H1 (cell line): ENCODE results near the gene SLC37A1. TPM values are rescaled to one million over a fixed set of nuclear protein-coding genes. Genes with fewer than 3 reads are reported as not detected.

ENCODE experiments used
- CEBPB ChIP-seq: IDR thresholded peaks from 2 replicates; pipeline ENCODE4 v1.6.1; 2012; ENCODE audit warnings: low read depth, low read length
- KDM5A ChIP-seq: fragments of 200-600 bp; IDR thresholded peaks from 2 replicates; pipeline ENCODE4 v1.7.1; 2012; ENCODE audit warnings: mild to moderate bottlenecking, low read length, inconsistent platforms, mixed read lengths
- RAD21 ChIP-seq, 2 experiments: IDR thresholded peaks in 1 of 2; conservative IDR thresholded peaks in 1 of 2; 2 replicates each; pipeline ENCODE4 v1.6.1; 2011; ENCODE audit warnings: low read depth in 2 of 2, low read length in 2 of 2, improper control_type of control experiment in 1 of 2, inconsistent platforms in 1 of 2, mild to moderate bottlenecking in 1 of 2, moderate library complexity in 1 of 2
- SIN3A ChIP-seq, 2 experiments: IDR thresholded peaks in 1 of 2; conservative IDR thresholded peaks in 1 of 2; 2 replicates each; pipeline ENCODE4 v1.6.1; 2011 to 2012; ENCODE audit warnings: low read length in 2 of 2, improper control_type of control experiment in 1 of 2, low read depth in 1 of 2, mild to moderate bottlenecking in 1 of 2
- polyA plus RNA-seq, 7 experiments: library from polyadenylated mRNA; depleted of rRNA in 3 of 7; stranded (reverse) in 5 of 7; unstranded in 2 of 7; fragments of >200 nt in 5 of 7; fragments of 200-250 nt in 2 of 7; gene quantifications; 1 replicate in 5 of 7; 2 replicates in 1 of 7; 4 replicates in 1 of 7; pipeline versions ENCODE4 v1.2.1 to v1.2.3, GENCODE V29; 2011 to 2013; ENCODE audit warnings: missing spikeins in 2 of 7, mixed read lengths in 2 of 7
- total RNA-seq: library from RNA; stranded (reverse); fragmentation: NEBNext Ultra II Directional; extraction: Animal tissue kit (Norgen Biotek cat#: 25700); gene quantifications from 2 replicates; pipeline ENCODE4 v1.2.1, GENCODE V29; 2021
- TF ChIP-seq, protein P1 (sequence below), 3 experiments: IDR thresholded peaks; 1 replicate in 2 of 3; 2 replicates in 1 of 3; pipeline versions ENCODE4 v1.5.1 to v1.6.1; 2011; ENCODE audit warnings: low read length in 3 of 3, mild to moderate bottlenecking in 3 of 3, inconsistent platforms in 2 of 3, low read depth in 1 of 3, moderate library complexity in 1 of 3; ENCODE audit not compliant: insufficient read depth in 1 of 3; ENCODE audit errors: control extremely low read depth in 1 of 3

The SLC37A1 gene
- total and polyA plus RNA-seq, 2 of the 8 experiments (the other 6 are each of a cell fraction or from before 2014, with no cell fraction given) = 15.6 to 30.9 TPM

DNA sequence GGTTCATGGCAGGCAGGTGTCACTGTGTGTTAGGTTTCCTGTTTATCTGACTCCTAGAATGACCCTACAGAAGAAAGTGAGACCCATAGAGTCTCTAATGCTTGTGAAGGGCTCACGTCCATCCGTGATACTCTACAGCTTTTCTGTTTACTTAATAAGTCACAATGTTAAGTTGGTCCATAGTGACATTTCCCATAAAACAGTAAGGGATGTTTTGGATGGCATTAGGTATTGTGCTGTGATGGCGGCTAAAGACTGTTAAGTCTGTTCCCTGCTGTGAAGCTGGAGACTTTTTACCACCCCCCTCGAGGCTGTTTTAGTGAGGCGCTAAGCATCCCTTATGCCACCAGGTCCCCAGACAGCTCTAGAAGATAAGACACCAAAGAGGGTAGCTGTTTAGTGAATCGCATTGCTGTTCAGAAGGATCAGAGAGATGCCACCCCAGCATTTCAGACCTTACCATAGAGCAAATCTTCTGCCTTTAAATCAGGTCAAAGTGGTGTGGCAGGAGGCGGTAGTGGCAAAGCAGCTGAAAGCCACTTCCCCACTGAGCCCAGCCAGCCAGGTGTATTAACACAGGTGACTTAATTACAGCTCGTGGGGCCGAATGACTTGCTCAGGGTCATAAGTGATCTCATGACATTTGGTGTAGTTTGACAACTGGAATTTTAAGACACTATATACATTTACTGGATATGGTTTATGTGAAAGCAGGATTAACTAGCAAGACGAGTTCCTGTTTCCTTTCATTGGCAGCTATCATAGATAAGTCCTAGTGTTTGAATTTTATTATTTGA is 25.0 kb downstream of the SLC37A1 start (continued):
- TF ChIP-seq RAD21 (IDR thresholded peaks at IDR 0.05 in 1 of 2, conservative IDR thresholded peaks at IDR 0.05 in 1 of 2; ENCODE audit: low read depth in 2 of 2, low read length in 2 of 2) (no peak), KDM5A (no peak), SIN3A (conservative IDR thresholded peaks at IDR 0.05 in 1 of 2, IDR thresholded peaks at IDR 0.05 in 1 of 2; ENCODE audit: low read depth in 1 of 2, low read length in 2 of 2) (no peak), CEBPB (no peak)
- TF ChIP-seq, protein P1, sequence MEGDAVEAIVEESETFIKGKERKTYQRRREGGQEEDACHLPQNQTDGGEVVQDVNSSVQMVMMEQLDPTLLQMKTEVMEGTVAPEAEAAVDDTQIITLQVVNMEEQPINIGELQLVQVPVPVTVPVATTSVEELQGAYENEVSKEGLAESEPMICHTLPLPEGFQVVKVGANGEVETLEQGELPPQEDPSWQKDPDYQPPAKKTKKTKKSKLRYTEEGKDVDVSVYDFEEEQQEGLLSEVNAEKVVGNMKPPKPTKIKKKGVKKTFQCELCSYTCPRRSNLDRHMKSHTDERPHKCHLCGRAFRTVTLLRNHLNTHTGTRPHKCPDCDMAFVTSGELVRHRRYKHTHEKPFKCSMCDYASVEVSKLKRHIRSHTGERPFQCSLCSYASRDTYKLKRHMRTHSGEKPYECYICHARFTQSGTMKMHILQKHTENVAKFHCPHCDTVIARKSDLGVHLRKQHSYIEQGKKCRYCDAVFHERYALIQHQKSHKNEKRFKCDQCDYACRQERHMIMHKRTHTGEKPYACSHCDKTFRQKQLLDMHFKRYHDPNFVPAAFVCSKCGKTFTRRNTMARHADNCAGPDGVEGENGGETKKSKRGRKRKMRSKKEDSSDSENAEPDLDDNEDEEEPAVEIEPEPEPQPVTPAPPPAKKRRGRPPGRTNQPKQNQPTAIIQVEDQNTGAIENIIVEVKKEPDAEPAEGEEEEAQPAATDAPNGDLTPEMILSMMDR (IDR thresholded peaks at IDR 0.05; ENCODE audit: control extremely low read depth in 1 of 3, insufficient read depth in 1 of 3, low read depth in 1 of 3, low read length in 3 of 3) = no peak
